Endothelial cell of umbilical vein (primary cell): ENCODE data around the gene HIVEP3. TPM values are rescaled to one million over a fixed set of nuclear protein-coding genes. Genes with fewer than 3 reads are reported as not detected.

ENCODE experiments used
- BruUV-seq: library from RNA; stranded (reverse); fragments of 400-500 nt; replicated peaks from 2 replicates; lab custom pipeline; 2021; lab: Mats Ljungman, UMichigan
- CTCF ChIA-PET: fragments of 300-600, 350-600 bp; sonication (Branson Sonifier 250); formaldehyde crosslinking; loops from one replicate; lab custom pipeline; 2021; ENCODE audit warnings: antibody characterized with exemption, inconsistent platforms; lab: Charles Lee
- POLR2A ChIA-PET: fragments of 300-600, 350-600 bp; sonication (Branson Sonifier 250); formaldehyde crosslinking; loops from one replicate; lab custom pipeline; 2021; ENCODE audit warnings: antibody characterized with exemption, inconsistent platforms; lab: Charles Lee
- DNase-seq: peaks from one replicate; pipeline ENCODE4 v3.0.0-alpha.2; 2011; ENCODE audit warnings: low read depth, low spot score
- FAIRE-seq: peaks from 2 replicates; lab custom pipeline; 2011; peaks lifted over from hg19 to GRCh38; lab: Jason Lieb, UNC
- H2AFZ ChIP-seq: 2 replicates; pipeline ENCODE4 v1.6.0; 2012; ENCODE audit warnings: low read depth, low read length, control low read depth, inconsistent platforms
- H3K27ac ChIP-seq: 2 replicates; pipeline ENCODE4 v1.5.1; 2011; ENCODE audit warnings: low read depth, mild to moderate bottlenecking, control low read depth, low read length, moderate library complexity; ENCODE audit not compliant: insufficient read depth
- H3K27me3 ChIP-seq, 2 experiments: 2 replicates each; pipeline versions ENCODE4 v1.6.0 to v1.6.1; 2011; ENCODE audit warnings: low read length in 2 of 2, mixed read lengths in 1 of 2; ENCODE audit not compliant: control insufficient read depth in 2 of 2, insufficient read depth in 2 of 2
- H3K36me3 ChIP-seq, 2 experiments: 2 replicates in 1 of 2; 3 replicates in 1 of 2; pipeline ENCODE4 v1.5.1; 2011; ENCODE audit warnings: low read length in 2 of 2, mild to moderate bottlenecking in 1 of 2, moderate library complexity in 1 of 2; ENCODE audit not compliant: control insufficient read depth in 2 of 2, insufficient read depth in 2 of 2; ENCODE audit errors: extremely low read depth in 1 of 2
- H3K4me1 ChIP-seq: 3 replicates; pipeline ENCODE4 v1.5.1; 2011; ENCODE audit warnings: mild to moderate bottlenecking, low read length; ENCODE audit not compliant: control insufficient read depth, insufficient read depth; ENCODE audit errors: extremely low read depth
- H3K4me2 ChIP-seq: 2 replicates; pipeline ENCODE4 v1.6.1; 2011; ENCODE audit warnings: low read length, control low read depth, mixed read lengths; ENCODE audit not compliant: insufficient read depth
- H3K4me3 ChIP-seq, 3 experiments: fragments of 200-600 bp in 1 of 3; sonication (generic), shearing (Covaris generic) in 1 of 3; replicated peaks in 1 of 3; 2 replicates each; pipeline ENCODE4 v1.5.1; 2011 to 2016; ENCODE audit warnings: control low read depth in 3 of 3, low read length in 3 of 3, mild to moderate bottlenecking in 2 of 3, inconsistent platforms in 1 of 3, low read depth in 1 of 3, moderate library complexity in 1 of 3; ENCODE audit not compliant: insufficient read depth in 1 of 3
- H3K79me2 ChIP-seq: 2 replicates; pipeline ENCODE4 v1.6.0; 2012; ENCODE audit warnings: low read length, inconsistent platforms; ENCODE audit not compliant: control insufficient read depth, insufficient read depth
- H3K9ac ChIP-seq: replicated peaks from 2 replicates; pipeline ENCODE3; 2011; ENCODE audit warnings: low read length, control low read depth; ENCODE audit not compliant: insufficient read depth; ENCODE audit errors: extremely low read depth
- H3K9me1 ChIP-seq: replicated peaks from 3 replicates; pipeline ENCODE4 v1.6.0; 2011; ENCODE audit warnings: mild to moderate bottlenecking, low read length; ENCODE audit not compliant: control insufficient read depth, insufficient read depth; ENCODE audit errors: extremely low read depth
- H3K9me3 ChIP-seq: replicated peaks from 2 replicates; pipeline ENCODE4 v1.5.1; 2012; ENCODE audit warnings: low read length, inconsistent platforms; ENCODE audit not compliant: control insufficient read depth, insufficient read depth
- H4K20me1 ChIP-seq: replicated peaks from 2 replicates; pipeline ENCODE3; 2011; ENCODE audit warnings: mild to moderate bottlenecking, low read length; ENCODE audit not compliant: control insufficient read depth, insufficient read depth; ENCODE audit errors: extremely low read depth
- EZH2 ChIP-seq: IDR thresholded peaks from 2 replicates; pipeline ENCODE4 v1.6.1; 2012; ENCODE audit warnings: borderline replicate concordance, low read depth, mild to moderate bottlenecking, moderate library complexity, low read length, inconsistent platforms; ENCODE audit not compliant: severe bottlenecking
- FOS ChIP-seq: IDR thresholded peaks from 2 replicates; pipeline ENCODE4 v1.6.1; 2011; ENCODE audit warnings: mild to moderate bottlenecking, low read length, moderate library complexity, borderline replicate concordance; ENCODE audit not compliant: insufficient read depth
- GATA2 ChIP-seq: IDR thresholded peaks from 2 replicates; pipeline ENCODE4 v1.7.0; 2011; ENCODE audit warnings: low read depth, mild to moderate bottlenecking, moderate library complexity, mixed read lengths, low read length; ENCODE audit not compliant: insufficient read length, insufficient read depth
- JUN ChIP-seq: IDR thresholded peaks from 2 replicates; pipeline ENCODE4 v1.6.1; 2011; ENCODE audit warnings: borderline replicate concordance, low read depth; ENCODE audit not compliant: insufficient read length, insufficient read depth
- MYC ChIP-seq: IDR thresholded peaks from one replicate; pipeline ENCODE4 v1.6.1; 2011; ENCODE audit warnings: mild to moderate bottlenecking, low read depth, low read length
- POLR2A ChIP-seq: IDR thresholded peaks from 2 replicates; pipeline ENCODE4 v1.6.1; 2012; ENCODE audit warnings: low read depth, mild to moderate bottlenecking, control low read depth, low read length
- POLR2AphosphoS5 ChIP-seq: IDR thresholded peaks from 2 replicates; pipeline ENCODE4 v1.6.1; 2012; ENCODE audit warnings: low read depth, mild to moderate bottlenecking, control low read depth, low read length, moderate library complexity; ENCODE audit not compliant: insufficient read depth
- dilution Hi-C: fragments of 300-500 bp; cut with MboI; formaldehyde crosslinking; loops from one replicate; pipeline ENCODE4 v1.15.0; 2019; ENCODE audit warnings: low sequenced_read_pairs; ENCODE audit not compliant: extremely low pct_ligation_motif_present
- intact Hi-C: fragments of 100-400 bp; cut with micrococcal nuclease; formaldehyde crosslinking; loops from one replicate; pipeline ENCODE4 v1.10.0; 2022
- polyA plus RNA-seq, 4 experiments: library from polyadenylated mRNA; depleted of rRNA in 3 of 4; stranded (reverse) in 3 of 4; unstranded in 1 of 4; fragments of >200 nt; gene quantifications; 2 replicates each; pipeline versions ENCODE4 v1.2.1 to v1.2.3, GENCODE V29; 2011 to 2012; ENCODE audit warnings: missing spikeins in 1 of 4
- total RNA-seq: library from RNA; stranded (reverse); gene quantifications from 2 replicates; pipeline ENCODE4 v1.2.3, GENCODE V29; 2021
- TF ChIP-seq, protein P1 (sequence below): IDR thresholded peaks from 2 replicates; pipeline ENCODE4 v1.6.1; 2011; ENCODE audit not compliant: insufficient read depth, insufficient read length
- TF ChIP-seq, protein P2 (sequence below), 2 donors: IDR thresholded peaks; 1 replicate in 1 of 2; 2 replicates in 1 of 2; pipeline ENCODE4 v1.5.1; 2011; ENCODE audit warnings: low read length in 2 of 2, mild to moderate bottlenecking in 2 of 2, moderate library complexity in 2 of 2, control low read depth in 1 of 2, inconsistent platforms in 1 of 2, low read depth in 1 of 2; ENCODE audit not compliant: insufficient read depth in 1 of 2; ENCODE audit errors: extremely low read depth in 1 of 2

The HIVEP3 gene
- total and polyA plus RNA-seq, 2 donors (not counting 3 experiments of a cell fraction or from before 2014, with no cell fraction given), result 3.4 to 4.0 TPM

DNA sequence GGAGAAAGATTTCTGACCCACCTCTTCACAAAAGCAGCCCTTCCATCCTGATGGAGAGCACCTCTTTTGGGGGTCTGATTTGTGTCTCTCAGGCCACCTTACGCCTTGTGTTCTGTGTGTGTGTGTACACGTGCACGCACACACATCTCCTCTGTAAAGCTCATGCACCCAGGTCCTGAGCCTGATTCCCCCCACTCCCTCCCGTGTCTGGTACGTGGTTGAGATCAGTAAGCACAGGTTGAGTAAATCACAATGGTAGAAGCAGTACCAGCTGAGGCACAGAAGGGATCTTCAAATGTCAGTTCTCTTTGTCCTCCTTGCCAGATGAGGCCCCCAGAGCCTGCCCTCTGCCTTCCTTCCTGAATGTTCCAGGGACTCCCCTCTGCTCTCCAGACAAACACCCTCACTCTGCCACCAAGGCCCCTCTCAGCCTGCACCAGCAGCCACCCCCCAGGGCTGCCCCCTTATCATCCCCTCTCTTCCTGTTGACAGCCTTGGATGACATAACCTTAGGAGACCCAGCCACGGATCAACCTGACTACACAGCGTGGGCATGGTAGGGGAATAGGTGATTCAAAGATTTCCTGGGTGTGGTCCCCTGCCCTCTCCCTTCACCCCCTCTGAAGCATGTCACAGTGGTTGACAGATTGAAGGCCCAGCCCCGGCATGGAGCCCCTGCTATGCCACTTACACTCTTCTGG, 112.8 kb downstream of the HIVEP3 start:
- no peaks in the 10 kb centered on the region for H3K36me3 ChIP-seq
- H3K79me2 ChIP-seq, result no peaks in the 10 kb centered on the region
- FAIRE-seq (no peak), DNase-seq (no peak)
- H3K4me1 ChIP-seq, result no peaks in the 10 kb centered on the region
- H3K9me3 ChIP-seq, result no peaks in the 10 kb centered on the region
- no TSS peak for BruUV-seq
- CTCF ChIA-PET, result no interaction called here
- TF ChIP-seq, protein P1, sequence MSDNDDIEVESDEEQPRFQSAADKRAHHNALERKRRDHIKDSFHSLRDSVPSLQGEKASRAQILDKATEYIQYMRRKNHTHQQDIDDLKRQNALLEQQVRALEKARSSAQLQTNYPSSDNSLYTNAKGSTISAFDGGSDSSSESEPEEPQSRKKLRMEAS, result no peak
- TF ChIP-seq, protein P2, sequence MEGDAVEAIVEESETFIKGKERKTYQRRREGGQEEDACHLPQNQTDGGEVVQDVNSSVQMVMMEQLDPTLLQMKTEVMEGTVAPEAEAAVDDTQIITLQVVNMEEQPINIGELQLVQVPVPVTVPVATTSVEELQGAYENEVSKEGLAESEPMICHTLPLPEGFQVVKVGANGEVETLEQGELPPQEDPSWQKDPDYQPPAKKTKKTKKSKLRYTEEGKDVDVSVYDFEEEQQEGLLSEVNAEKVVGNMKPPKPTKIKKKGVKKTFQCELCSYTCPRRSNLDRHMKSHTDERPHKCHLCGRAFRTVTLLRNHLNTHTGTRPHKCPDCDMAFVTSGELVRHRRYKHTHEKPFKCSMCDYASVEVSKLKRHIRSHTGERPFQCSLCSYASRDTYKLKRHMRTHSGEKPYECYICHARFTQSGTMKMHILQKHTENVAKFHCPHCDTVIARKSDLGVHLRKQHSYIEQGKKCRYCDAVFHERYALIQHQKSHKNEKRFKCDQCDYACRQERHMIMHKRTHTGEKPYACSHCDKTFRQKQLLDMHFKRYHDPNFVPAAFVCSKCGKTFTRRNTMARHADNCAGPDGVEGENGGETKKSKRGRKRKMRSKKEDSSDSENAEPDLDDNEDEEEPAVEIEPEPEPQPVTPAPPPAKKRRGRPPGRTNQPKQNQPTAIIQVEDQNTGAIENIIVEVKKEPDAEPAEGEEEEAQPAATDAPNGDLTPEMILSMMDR (IDR thresholded peaks at IDR 0.05; ENCODE audit: extremely low read depth in 1 of 2, insufficient read depth in 1 of 2, low read depth in 1 of 2, low read length in 2 of 2), result no peak
- no peak for TF ChIP-seq JUN
- TF ChIP-seq POLR2AphosphoS5, result no peak
- no peak overlapping the region for H3K9ac ChIP-seq
- no peak overlapping the region for H2AFZ ChIP-seq
- dilution Hi-C loops, result no loop called here
- H4K20me1 ChIP-seq, result no peaks in the 10 kb centered on the region
- no peaks in the 10 kb centered on the region for H3K9me1 ChIP-seq
- POLR2A ChIA-PET, result no interaction called here
- H3K4me3 ChIP-seq, result no peak overlapping the region
- H3K4me2 ChIP-seq, result no peak overlapping the region
- H3K27me3 ChIP-seq, result no peaks in the 10 kb centered on the region
- intact Hi-C loops, result no loop called here
- H3K27ac ChIP-seq, result no peak overlapping the region

DNA sequence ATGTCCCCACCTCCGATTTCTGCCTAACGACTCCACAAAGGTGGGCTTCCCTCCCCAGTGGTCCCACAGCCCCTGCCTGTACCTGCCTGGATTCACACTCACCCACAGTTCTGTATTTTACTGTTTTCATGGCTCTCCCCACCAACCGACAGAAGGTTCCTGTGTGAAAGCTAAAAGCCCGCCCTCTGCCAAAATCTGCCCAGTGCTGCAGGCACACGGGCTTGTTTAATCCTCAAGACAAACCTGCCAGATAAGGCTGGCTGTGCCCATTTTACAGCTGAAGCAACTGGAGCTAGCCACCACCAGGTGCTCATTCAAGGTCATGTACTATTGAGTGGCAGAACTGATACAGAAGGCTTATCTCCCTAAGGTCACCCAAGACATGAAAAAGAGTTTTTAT, 114.5 kb downstream of the HIVEP3 start:
- peaks cover 0 to 1% of the 10 kb centered on the region in 2 experiments for H3K27me3 ChIP-seq
- no peaks in the 10 kb centered on the region for H3K36me3 ChIP-seq
- no peaks in the 10 kb centered on the region for H3K79me2 ChIP-seq
- POLR2A ChIA-PET, result interaction anchor here (0.6 kb wide), 1 partner anchor 658 kb away, joined by 3 read pairs; no protein-coding TSS in a partner anchor
- CTCF ChIA-PET, result no interaction called here
- H3K27ac ChIP-seq, result no peak overlapping the region
- no peaks in the 10 kb centered on the region for H3K4me1 ChIP-seq
- H3K9me1 ChIP-seq, result no peaks in the 10 kb centered on the region
- no peak overlapping the region for H2AFZ ChIP-seq
- no peak overlapping the region for H3K4me3 ChIP-seq
- intact Hi-C loops, result no loop called here
- DNase-seq, result no peak
- no TSS peak for BruUV-seq
- dilution Hi-C loops, result no loop called here
- H3K4me2 ChIP-seq, result no peak overlapping the region
- TF ChIP-seq, protein P2 (IDR thresholded peaks at IDR 0.05; ENCODE audit: extremely low read depth in 1 of 2, insufficient read depth in 1 of 2, low read depth in 1 of 2, low read length in 2 of 2), result no peak
- TF ChIP-seq GATA2 (no peak), EZH2 (no peak), POLR2A (no peak), MYC (no peak), POLR2AphosphoS5 (no peak), FOS (no peak), JUN (no peak)
- TF ChIP-seq, protein P1, result no peak
- no peaks in the 10 kb centered on the region for H4K20me1 ChIP-seq
- no peaks in the 10 kb centered on the region for H3K9me3 ChIP-seq
- no peak for FAIRE-seq
- H3K9ac ChIP-seq, result no peak overlapping the region
